ENCODE results near the gene CFAP210.

CFAP210 gene

DNA sequence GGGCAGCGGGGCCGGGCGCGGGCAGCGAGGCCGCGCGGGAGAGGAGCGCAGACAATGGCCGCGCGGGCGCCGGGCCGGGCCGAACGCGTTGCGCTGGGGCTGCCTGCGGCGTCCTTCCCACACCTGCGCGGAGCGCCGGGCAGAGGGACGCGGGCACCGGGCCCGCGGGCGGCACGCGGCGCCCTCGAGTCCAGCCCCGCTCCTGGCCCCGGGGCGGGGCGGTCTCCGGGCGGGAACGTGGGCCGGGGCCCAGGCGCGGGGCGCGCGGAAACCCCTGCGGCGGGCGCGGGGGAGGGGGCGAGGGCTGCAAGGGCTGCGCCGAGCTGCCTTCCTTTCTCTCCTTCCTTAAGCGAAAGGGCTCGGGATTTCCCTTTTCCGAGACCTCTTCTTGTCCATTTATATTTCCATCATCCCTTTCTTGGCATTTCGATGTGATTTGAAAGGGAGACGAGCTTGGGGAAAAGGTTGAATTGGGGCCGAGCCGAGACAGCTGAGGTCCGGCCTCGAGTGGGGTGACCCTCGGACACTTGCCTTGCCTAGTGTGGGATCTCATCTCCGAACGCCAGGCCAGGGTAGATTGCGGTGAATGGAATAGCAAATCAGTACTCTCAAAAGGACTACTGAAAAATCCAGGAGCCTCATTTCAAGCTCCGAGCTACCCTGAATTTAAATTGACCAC lies 40.1 kb upstream of the CFAP210 start:
- DNase-seq (ENCODE audit: low read depth): no peak
- H3K4me3 ChIP-seq (ENCODE audit: low read depth, low read length): peak overlapping the region; percentile 81
- TF ChIP-seq, protein P1, sequence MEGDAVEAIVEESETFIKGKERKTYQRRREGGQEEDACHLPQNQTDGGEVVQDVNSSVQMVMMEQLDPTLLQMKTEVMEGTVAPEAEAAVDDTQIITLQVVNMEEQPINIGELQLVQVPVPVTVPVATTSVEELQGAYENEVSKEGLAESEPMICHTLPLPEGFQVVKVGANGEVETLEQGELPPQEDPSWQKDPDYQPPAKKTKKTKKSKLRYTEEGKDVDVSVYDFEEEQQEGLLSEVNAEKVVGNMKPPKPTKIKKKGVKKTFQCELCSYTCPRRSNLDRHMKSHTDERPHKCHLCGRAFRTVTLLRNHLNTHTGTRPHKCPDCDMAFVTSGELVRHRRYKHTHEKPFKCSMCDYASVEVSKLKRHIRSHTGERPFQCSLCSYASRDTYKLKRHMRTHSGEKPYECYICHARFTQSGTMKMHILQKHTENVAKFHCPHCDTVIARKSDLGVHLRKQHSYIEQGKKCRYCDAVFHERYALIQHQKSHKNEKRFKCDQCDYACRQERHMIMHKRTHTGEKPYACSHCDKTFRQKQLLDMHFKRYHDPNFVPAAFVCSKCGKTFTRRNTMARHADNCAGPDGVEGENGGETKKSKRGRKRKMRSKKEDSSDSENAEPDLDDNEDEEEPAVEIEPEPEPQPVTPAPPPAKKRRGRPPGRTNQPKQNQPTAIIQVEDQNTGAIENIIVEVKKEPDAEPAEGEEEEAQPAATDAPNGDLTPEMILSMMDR (IDR thresholded peaks at IDR 0.05; ENCODE audit: low read depth, low read length, missing control alignments): no peak

DNA sequence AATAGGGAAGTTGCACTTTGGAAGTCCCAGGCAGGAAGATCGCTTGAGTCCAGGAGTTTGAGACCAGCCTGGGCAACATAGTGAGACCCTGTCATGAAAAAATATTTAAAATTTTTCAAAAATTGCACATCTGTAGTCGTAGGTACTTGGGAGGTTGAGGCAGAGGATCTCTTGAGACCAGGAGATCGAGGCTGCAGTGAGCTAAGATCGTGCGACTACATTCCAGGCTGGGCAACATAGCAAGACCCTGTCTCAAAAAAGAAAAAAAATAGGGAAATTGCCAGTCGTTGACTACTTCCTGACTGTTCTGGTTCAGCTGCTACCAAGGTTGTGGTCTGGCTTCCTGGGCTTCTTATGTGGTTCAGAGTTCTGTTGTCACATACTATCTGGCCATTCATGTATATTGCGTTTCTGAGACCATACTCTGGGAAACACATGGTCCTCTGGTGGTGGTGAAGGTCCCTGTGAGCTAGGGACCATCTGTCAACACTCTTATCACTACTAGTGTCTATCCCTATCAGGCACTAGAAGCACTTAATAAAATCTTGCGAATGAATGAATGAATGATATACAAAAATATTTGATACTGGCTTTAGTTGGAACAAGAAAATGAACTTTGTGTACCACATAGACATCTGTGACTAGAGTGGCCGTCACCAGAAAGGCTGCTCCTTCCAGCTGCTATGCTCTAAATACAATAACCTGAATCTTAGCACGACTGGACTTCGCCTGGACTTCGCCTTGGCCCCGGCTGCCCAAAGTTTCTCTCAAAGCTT lies 38.6 kb upstream of the CFAP210 start:
- peak overlapping the region; percentile 81 for H3K4me3 ChIP-seq (ENCODE audit: low read depth, low read length)
- TF ChIP-seq, protein P1 (IDR thresholded peaks at IDR 0.05; ENCODE audit: low read depth, low read length, missing control alignments): no peak
- DNase-seq (ENCODE audit: low read depth): no peak

DNA sequence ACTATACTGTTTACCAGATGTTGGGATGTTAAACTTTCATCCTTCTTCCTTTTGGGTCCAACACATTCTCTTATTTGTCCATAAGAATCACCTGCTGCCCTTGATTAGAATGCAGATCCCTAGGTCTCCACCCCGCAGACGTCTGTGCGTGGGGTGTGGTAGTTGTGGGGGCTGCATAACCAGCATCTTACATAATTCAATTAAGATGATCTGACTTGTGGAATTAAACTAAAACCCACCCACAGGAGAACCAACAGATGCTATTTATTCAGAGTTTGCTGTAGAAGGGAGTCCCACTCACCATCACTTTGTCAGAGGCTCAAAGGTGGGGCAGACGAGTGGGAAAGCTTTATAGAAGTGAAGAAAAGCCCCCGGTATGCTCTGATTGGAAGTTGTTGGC lies 37.9 kb upstream of the CFAP210 start:
- TF ChIP-seq, protein P1 (IDR thresholded peaks at IDR 0.05; ENCODE audit: low read depth, low read length, missing control alignments): no peak
- H3K4me3 ChIP-seq (ENCODE audit: low read depth, low read length): no peak overlapping the region
- no peak for DNase-seq (ENCODE audit: low read depth)

DNA sequence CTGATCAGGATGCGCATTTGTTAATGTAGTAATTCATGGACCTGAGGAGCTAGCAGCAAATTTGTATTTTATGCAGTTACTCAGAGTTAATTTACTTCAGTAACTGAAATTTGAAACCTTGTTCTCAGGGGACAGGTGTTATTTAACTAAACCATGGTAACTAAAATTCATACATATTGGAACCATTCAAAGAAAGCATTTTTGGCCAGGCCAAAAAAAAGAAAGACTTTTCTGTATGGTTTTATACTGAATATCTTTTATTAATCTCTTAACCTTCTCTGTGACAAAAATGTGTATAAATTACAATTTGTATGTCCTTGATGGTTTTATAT lies 35.0 kb upstream of the CFAP210 start:
- no peak for DNase-seq (ENCODE audit: low read depth)
- no peak overlapping the region for H3K4me3 ChIP-seq (ENCODE audit: low read depth, low read length)
- TF ChIP-seq, protein P1 (IDR thresholded peaks at IDR 0.05; ENCODE audit: low read depth, low read length, missing control alignments): no peak

DNA sequence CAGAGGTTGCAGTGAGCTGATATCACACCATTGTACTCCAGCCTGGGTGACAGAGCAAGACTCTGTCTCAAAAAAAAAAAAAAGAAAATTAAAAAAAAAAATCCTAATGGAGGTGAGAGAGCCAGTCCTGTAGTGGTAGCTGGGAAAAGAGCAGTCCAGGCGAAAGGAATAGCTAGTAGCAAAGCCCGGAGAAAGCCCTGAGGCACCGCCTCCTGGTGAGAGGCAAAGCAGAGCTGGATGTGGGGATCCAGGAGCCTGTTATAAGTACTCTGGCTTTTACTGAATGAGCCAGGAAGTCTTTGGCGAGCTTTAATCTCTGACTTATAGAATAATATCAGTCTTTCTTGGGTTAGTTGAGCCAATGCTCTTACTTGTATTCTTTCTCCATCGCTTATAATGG lies 32.9 kb upstream of the CFAP210 start:
- TF ChIP-seq, protein P1 (IDR thresholded peaks at IDR 0.05; ENCODE audit: low read depth, low read length, missing control alignments): no peak

DNA sequence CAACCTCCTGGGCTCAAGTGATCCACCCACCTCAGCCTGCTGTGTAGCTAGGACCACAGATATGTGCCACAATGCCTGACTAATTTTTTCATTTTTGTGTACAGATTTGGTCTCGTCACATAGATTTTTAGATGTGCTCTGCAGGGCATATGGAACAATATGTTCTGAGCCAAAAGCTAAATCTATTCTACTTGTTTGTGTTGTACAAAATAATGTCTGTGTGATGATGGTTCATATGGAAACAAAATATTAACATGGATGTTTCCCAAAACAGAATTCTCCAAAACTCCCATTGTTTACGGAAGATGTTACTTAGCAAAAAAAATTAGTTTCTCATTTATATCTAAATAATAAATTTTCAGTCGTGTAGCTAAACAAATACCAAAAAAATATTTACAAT lies 26.8 kb upstream of the CFAP210 start:
- TF ChIP-seq, protein P1 (IDR thresholded peaks at IDR 0.05; ENCODE audit: low read depth, low read length, missing control alignments): no peak
- H3K4me3 ChIP-seq (ENCODE audit: low read depth, low read length): no peak overlapping the region
- no peak for DNase-seq (ENCODE audit: low read depth)

More for the DNA sequence above, 32.9 kb upstream of the CFAP210 start:
- DNase-seq (ENCODE audit: low read depth): no peak
- no peak overlapping the region for H3K4me3 ChIP-seq (ENCODE audit: low read depth, low read length)

All from GM12864 (cell line).